Cerebellar cortex (tissue), 1 donor: ENCODE results near the gene C2orf15.
"Not testable (repeated sequence)": the region's sequence is repeated elsewhere in the genome, so short reads cannot be mapped to it uniquely, and the experiment has no call there.

Source experiments
- DNase-seq: peaks from one replicate; pipeline ENCODE4 v3.0.0-alpha.2; 2015; ENCODE audit warnings: low spot score

Gene C2orf15

GRCh38 chr2:99141110-99142108 is at the start of gene C2orf15:
Gene C2orf15 (plus strand): TSS chr2:99141707. CDS start chr2:99150559, 8,852 bp downstream.
- DNase-seq, result peak; percentile 97

- no peak for DNase-seq
Observed at GRCh38 chr2:99096728-99097127, 44.8 kb upstream of the C2orf15 start.

- DNase-seq, result peak; percentile 6
Observed at GRCh38 chr2:99101697-99102096, 39.8 kb upstream of the C2orf15 start.

- no peak for DNase-seq
Observed at GRCh38 chr2:99104006-99104405, 37.5 kb upstream of the C2orf15 start.

- DNase-seq, result no peak
Observed at GRCh38 chr2:99106913-99107312, 34.6 kb upstream of the C2orf15 start.

- no peak for DNase-seq
Observed at GRCh38 chr2:99111236-99111635, 30.3 kb upstream of the C2orf15 start.

- DNase-seq, result no peak
Observed at GRCh38 chr2:99111945-99112344, 29.6 kb upstream of the C2orf15 start.

- DNase-seq, result no peak
Observed at GRCh38 chr2:99112617-99113016, 28.9 kb upstream of the C2orf15 start.

- no peak for DNase-seq
Observed at GRCh38 chr2:99127981-99128380, 13.5 kb upstream of the C2orf15 start.

GRCh38 chr2:99135044-99135556 is 6.4 kb upstream of the C2orf15 start:
- not testable (repeated sequence) for DNase-seq

GRCh38 chr2:99139003-99139402 is 2.5 kb upstream of the C2orf15 start:
- no peak for DNase-seq

- DNase-seq, result peak; percentile 52
Observed at GRCh38 chr2:99140056-99140859, 1.2 kb upstream of the C2orf15 start.

- no peak for DNase-seq
Observed at GRCh38 chr2:99140860-99141109, 722 bp upstream of the C2orf15 start.

GRCh38 chr2:99150706-99151105 is 9.2 kb downstream of the C2orf15 start:
- DNase-seq, result no peak

GRCh38 chr2:99152199-99152895 is 10.8 kb downstream of the C2orf15 start:
- DNase-seq, result no peak

- DNase-seq, result peak; percentile 61
Observed at GRCh38 chr2:99153921-99154604, 12.6 kb downstream of the C2orf15 start.

GRCh38 chr2:99154643-99155536 is 13.4 kb downstream of the C2orf15 start, which contains the start of the genes LIPT1 and TSGA10:
Gene LIPT1 (plus strand): TSS chr2:99154967. CDS start chr2:99161958, 6,991 bp downstream.
Gene TSGA10 (minus strand): TSS chr2:99154942. CDS start chr2:99109439, 45,503 bp downstream.
- DNase-seq, result peak; percentile 90

- no peak for DNase-seq
Observed at GRCh38 chr2:99156891-99157290, 15.4 kb downstream of the C2orf15 start.

- no peak for DNase-seq
Observed at GRCh38 chr2:99158599-99158998, 17.1 kb downstream of the C2orf15 start.

GRCh38 chr2:99159594-99159993 is 18.1 kb downstream of the C2orf15 start:
- no peak for DNase-seq
